Activated naive CD8-positive, alpha-beta T cell (primary cell): Measurements from ENCODE around the gene TPP2.

ENCODE experiments used
- H3K27ac Mint-ChIP-seq: one replicate; pipeline ENCODE4 v1.8.0; 2021; ENCODE audit warnings: mixed read lengths
- H3K27me3 Mint-ChIP-seq: one replicate; pipeline ENCODE4 v1.8.0; 2021; ENCODE audit warnings: mixed read lengths
- H3K36me3 Mint-ChIP-seq: one replicate; pipeline ENCODE4 v1.8.0; 2021; ENCODE audit warnings: mixed read lengths
- H3K4me1 Mint-ChIP-seq: one replicate; pipeline ENCODE4 v1.8.0; 2021; ENCODE audit warnings: low read depth, mixed read lengths
- H3K4me3 Mint-ChIP-seq: one replicate; pipeline ENCODE4 v1.8.0; 2021; ENCODE audit warnings: mild to moderate bottlenecking, mixed read lengths
- H3K9me3 Mint-ChIP-seq: one replicate; pipeline ENCODE4 v1.8.0; 2021; ENCODE audit warnings: low read depth, mixed read lengths

TPP2 gene

GRCh38 chr13:102596147-102597028 lies at the start of gene TPP2:
Gene TPP2, plus strand, starts transcription at chr13:102596986. Its CDS starts 53 bp downstream, at chr13:102597039.
- H3K4me3 Mint-ChIP-seq = peak within 1 kb of the TSS; percentile 98

DNA sequence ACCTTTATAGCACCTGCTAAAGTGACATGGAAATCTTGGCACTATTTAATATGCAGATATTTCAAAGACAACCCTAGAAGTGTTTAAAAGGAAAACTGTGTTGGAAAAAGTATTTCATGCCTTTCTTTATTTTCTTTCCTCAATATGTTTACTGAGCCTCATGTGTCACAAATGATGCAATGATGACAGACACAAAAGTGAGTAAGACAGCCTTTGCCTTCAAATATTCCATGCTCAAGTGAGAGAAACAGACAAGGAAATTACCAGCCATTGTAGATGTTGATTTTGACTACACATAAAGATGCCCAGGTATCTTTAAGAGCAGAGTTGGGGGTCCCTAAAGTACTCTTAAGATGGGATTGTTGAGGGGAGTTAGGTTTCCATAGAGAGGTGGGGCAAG lies 48.0 kb upstream of the TPP2 start:
- no peaks in the 10 kb centered on the region for H3K36me3 Mint-ChIP-seq
- H3K4me1 Mint-ChIP-seq = no peaks in the 10 kb centered on the region
- H3K9me3 Mint-ChIP-seq = no peaks in the 10 kb centered on the region
- H3K4me3 Mint-ChIP-seq = no peak overlapping the region
- H3K27me3 Mint-ChIP-seq = no peaks in the 10 kb centered on the region
- no peak overlapping the region for H3K27ac Mint-ChIP-seq

More at GRCh38 chr13:102596147-102597028, at the start of gene TPP2:
- Mint-ChIP-seq H3K36me3 (no peaks in the 10 kb centered on the region), H3K27ac (peak within 1 kb of the TSS; percentile 100), H3K9me3 (no peaks in the 10 kb centered on the region), H3K27me3 (no peaks in the 10 kb centered on the region), H3K4me1 (peaks cover 65% of the 10 kb centered on the region)

- Mint-ChIP-seq H3K4me3 (no peak overlapping the region), H3K27ac (no peak overlapping the region), H3K9me3 (no peaks in the 10 kb centered on the region), H3K27me3 (peaks cover 3% of the 10 kb centered on the region), H3K36me3 (no peaks in the 10 kb centered on the region), H3K4me1 (no peaks in the 10 kb centered on the region)
Observed at GRCh38 chr13:102550507-102550906, 46.3 kb upstream of the TPP2 start.

- peaks cover 3% of the 10 kb centered on the region for H3K27me3 Mint-ChIP-seq
- no peaks in the 10 kb centered on the region for H3K4me1 Mint-ChIP-seq
- H3K4me3 Mint-ChIP-seq = no peak overlapping the region
- no peak overlapping the region for H3K27ac Mint-ChIP-seq
- no peaks in the 10 kb centered on the region for H3K9me3 Mint-ChIP-seq
- H3K36me3 Mint-ChIP-seq = no peaks in the 10 kb centered on the region
Observed at GRCh38 chr13:102555914-102556553, 40.8 kb upstream of the TPP2 start.

DNA sequence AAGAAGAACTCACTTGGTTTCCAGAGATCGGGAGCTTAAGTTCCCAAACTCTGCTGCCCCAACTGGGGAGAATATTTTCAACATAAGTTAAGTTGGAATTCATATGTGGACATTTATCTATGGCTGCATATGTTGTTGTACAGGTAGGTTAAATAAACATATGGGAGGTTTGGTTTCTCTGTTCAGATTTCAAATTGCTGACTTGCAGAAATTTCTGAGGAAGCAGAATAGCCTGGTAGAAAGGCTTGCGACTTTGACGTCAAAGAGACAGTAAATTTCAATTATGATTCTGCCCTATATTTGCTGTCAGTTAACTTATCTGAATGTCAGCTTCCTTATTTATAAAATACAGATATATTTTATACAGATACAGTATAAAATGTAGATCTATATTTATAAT lies 40.0 kb upstream of the TPP2 start:
- Mint-ChIP-seq H3K27me3 (peaks cover 3% of the 10 kb centered on the region), H3K4me3 (no peak overlapping the region), H3K27ac (no peak overlapping the region), H3K4me1 (no peaks in the 10 kb centered on the region), H3K9me3 (no peaks in the 10 kb centered on the region), H3K36me3 (no peaks in the 10 kb centered on the region)

DNA sequence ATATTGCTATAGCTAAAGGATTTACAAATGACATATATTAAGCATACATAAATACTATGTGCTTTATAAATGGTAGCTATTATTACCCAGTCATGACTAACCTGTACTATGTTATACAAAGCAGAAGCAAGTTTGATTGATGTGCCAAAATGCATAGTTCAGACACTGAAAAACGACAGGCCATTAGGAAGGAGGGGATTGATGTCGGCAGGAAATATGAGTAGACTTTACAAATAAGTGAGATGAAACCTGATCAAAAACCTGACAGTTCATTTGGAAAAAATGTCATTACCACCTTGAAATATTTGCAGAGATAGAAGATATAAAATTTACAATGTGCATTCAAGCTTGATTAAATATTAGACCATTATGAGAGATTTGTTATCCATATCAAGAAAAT lies 38.8 kb upstream of the TPP2 start:
- no peaks in the 10 kb centered on the region for H3K4me1 Mint-ChIP-seq
- H3K27me3 Mint-ChIP-seq = peaks cover 5% of the 10 kb centered on the region
- H3K27ac Mint-ChIP-seq = no peak overlapping the region
- no peaks in the 10 kb centered on the region for H3K36me3 Mint-ChIP-seq
- H3K4me3 Mint-ChIP-seq = no peak overlapping the region
- H3K9me3 Mint-ChIP-seq = no peaks in the 10 kb centered on the region

DNA sequence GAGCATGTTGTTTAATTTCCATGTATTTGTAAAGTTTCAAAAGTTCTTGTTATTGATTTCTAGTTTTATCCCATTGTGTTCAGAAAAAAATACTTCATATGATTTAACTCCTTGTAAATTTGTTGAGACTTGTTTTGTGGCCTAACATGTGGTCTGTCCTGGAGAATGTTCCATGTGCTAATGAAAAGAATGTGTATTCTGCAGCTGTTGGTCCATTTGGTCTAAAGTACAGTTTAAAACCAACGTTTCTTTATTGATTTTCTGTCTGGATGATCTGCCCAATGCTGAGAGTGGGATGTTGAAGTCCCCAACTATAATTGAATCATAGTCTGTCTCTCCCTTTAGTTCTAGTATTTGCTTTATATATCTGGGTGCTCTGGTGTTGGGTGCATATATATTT lies 34.9 kb upstream of the TPP2 start:
- Mint-ChIP-seq H3K9me3 (no peaks in the 10 kb centered on the region), H3K4me1 (no peaks in the 10 kb centered on the region), H3K36me3 (no peaks in the 10 kb centered on the region)

GRCh38 chr13:102563267-102563666 lies 33.5 kb upstream of the TPP2 start:
- Mint-ChIP-seq H3K4me3 (no peak overlapping the region), H3K27me3 (peaks cover 12% of the 10 kb centered on the region), H3K4me1 (no peaks in the 10 kb centered on the region), H3K27ac (no peak overlapping the region), H3K36me3 (no peaks in the 10 kb centered on the region), H3K9me3 (no peaks in the 10 kb centered on the region)

More for the DNA sequence above, 34.9 kb upstream of the TPP2 start:
- H3K27me3 Mint-ChIP-seq = peaks cover 8% of the 10 kb centered on the region
- H3K27ac Mint-ChIP-seq = no peak overlapping the region
- H3K4me3 Mint-ChIP-seq = no peak overlapping the region

DNA sequence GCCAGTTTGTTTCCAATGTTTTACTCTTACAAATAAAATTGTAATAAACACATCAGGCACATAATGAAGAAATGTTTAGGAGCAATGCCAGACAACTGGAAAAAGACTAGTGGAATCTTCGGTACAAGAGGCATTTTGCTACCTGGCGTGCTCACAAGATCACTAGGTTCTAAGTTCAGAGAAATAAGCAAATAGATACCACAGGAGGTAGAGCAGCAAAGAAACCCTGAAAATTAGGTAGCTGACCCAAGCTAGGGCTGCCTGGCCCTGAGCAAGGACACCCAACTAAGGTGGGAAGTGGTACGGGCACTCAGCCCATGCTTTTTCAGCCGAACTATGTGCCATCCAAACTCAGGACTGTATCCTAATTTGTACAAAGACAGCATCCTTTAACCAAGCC lies 32.2 kb upstream of the TPP2 start:
- Mint-ChIP-seq H3K27ac (no peak overlapping the region), H3K27me3 (peaks cover 12% of the 10 kb centered on the region), H3K4me3 (no peak overlapping the region), H3K36me3 (no peaks in the 10 kb centered on the region), H3K4me1 (no peaks in the 10 kb centered on the region), H3K9me3 (no peaks in the 10 kb centered on the region)

- no peak overlapping the region for H3K27ac Mint-ChIP-seq
- H3K4me3 Mint-ChIP-seq = no peak overlapping the region
- peaks cover 12% of the 10 kb centered on the region for H3K27me3 Mint-ChIP-seq
- no peaks in the 10 kb centered on the region for H3K36me3 Mint-ChIP-seq
- no peaks in the 10 kb centered on the region for H3K4me1 Mint-ChIP-seq
- H3K9me3 Mint-ChIP-seq = no peaks in the 10 kb centered on the region
Observed at GRCh38 chr13:102566513-102566912, 30.3 kb upstream of the TPP2 start.

GRCh38 chr13:102567857-102568256 lies 28.9 kb upstream of the TPP2 start:
- no peaks in the 10 kb centered on the region for H3K4me1 Mint-ChIP-seq
- no peak overlapping the region for H3K4me3 Mint-ChIP-seq
- H3K27me3 Mint-ChIP-seq = peaks cover 13% of the 10 kb centered on the region
- no peaks in the 10 kb centered on the region for H3K36me3 Mint-ChIP-seq
- H3K9me3 Mint-ChIP-seq = no peaks in the 10 kb centered on the region
- no peak overlapping the region for H3K27ac Mint-ChIP-seq

DNA sequence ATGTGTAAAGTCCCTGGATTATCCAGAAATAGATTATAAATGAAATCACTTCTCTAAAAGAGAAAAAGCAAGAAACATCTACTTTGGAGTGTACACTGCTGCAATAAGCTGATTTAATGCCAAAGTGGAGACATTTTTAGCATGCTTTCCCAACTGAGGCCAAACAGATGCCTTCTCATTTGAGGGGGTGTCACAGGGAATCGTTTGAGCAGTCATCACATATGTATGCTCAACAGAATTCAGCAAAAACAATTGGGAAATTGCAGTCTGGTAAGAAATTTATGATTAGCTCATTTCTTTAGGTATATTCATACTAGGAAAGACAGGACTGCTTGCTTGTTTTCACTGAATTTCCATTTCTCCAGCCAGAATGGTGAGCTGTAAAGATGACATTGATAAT lies 27.3 kb upstream of the TPP2 start:
- Mint-ChIP-seq H3K36me3 (no peaks in the 10 kb centered on the region), H3K9me3 (no peaks in the 10 kb centered on the region), H3K27ac (no peak overlapping the region), H3K4me3 (no peak overlapping the region), H3K27me3 (peaks cover 13% of the 10 kb centered on the region), H3K4me1 (no peaks in the 10 kb centered on the region)

GRCh38 chr13:102571075-102571474 lies 25.7 kb upstream of the TPP2 start:
- Mint-ChIP-seq H3K4me1 (no peaks in the 10 kb centered on the region), H3K27me3 (peaks cover 11% of the 10 kb centered on the region), H3K4me3 (no peak overlapping the region), H3K27ac (no peak overlapping the region), H3K9me3 (no peaks in the 10 kb centered on the region), H3K36me3 (no peaks in the 10 kb centered on the region)

DNA sequence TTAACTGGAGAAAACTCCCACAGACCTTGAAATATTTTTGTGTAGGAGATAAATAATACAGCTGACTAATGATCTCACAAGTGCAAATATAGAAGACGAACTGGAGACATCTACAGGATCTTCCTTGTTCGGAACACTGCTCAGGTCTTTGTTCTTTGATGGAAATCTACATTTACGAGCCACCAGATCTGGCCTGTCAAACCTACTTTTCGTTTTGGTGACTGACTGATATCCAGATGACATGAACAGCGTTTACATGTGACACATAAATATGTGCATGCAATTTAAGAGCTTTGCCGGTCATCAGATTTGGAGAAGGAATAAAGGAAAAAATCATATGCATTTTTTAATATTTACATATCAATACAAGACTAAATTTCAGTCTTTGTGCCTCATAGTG lies 24.5 kb upstream of the TPP2 start:
- Mint-ChIP-seq H3K36me3 (no peaks in the 10 kb centered on the region), H3K9me3 (no peaks in the 10 kb centered on the region)

GRCh38 chr13:102580552-102581169 lies 16.1 kb upstream of the TPP2 start:
- Mint-ChIP-seq H3K36me3 (no peaks in the 10 kb centered on the region), H3K27me3 (peaks cover 3% of the 10 kb centered on the region), H3K27ac (no peak overlapping the region), H3K9me3 (no peaks in the 10 kb centered on the region), H3K4me3 (no peak overlapping the region), H3K4me1 (peaks cover 7% of the 10 kb centered on the region)

More for the DNA sequence above, 24.5 kb upstream of the TPP2 start:
- H3K4me3 Mint-ChIP-seq = no peak overlapping the region
- H3K4me1 Mint-ChIP-seq = no peaks in the 10 kb centered on the region
- peaks cover 6% of the 10 kb centered on the region for H3K27me3 Mint-ChIP-seq
- H3K27ac Mint-ChIP-seq = no peak overlapping the region
